Heart left ventricle (tissue), 13 donors: ENCODE results near the gene AKAP13.

Experiments used
- POLR2A ChIP-seq, 2 donors: fragments of 450-650 bp; IDR thresholded peaks; one replicate each; pipeline ENCODE4 v1.6.1; 2017; ENCODE audit warnings: antibody characterized with exemption in 2 of 2, mild to moderate bottlenecking in 2 of 2, moderate library complexity in 2 of 2
- TF ChIP-seq, protein P1 (sequence below), 12 donors: fragments of 200-600 bp; sonication (generic) in 4 of 12; IDR thresholded peaks; one replicate each; pipeline versions ENCODE4 v1.5.0 to v1.8.0; 2018 to 2022; ENCODE audit warnings: antibody characterized with exemption in 12 of 12, mild to moderate bottlenecking in 5 of 12
- donor health status: ischemic (EF 13 %, LVEDD 7.1; RV severe dilation, severe dysfunction).
- donor health status: DM: no; HTN: yes; CAD: no.
- donor health status: DM: no; HTN: no; CAD: no.
- donor health status: ischemic (EF 25% LVEDD 6.9; RV normal size, moderate dysfunction).
- donor health status: ischemic (EF 25% LVEDD 5.7; RV mildly dilated, moderate dysfunction).
- donor health status: ischemic (EF 35%, LVEDD 5.7; RV mildly dilated, moderate dysfunction).
- donor health status: nonischemic (EF 11% LVEDD 7.7; RV severe dilation, severe dysfunction).
- donor health status: DM: yes; HTN: yes; CAD: no.
- donor health status: PGD.
- donor health status: ischemic (EF 29% LVEDD 5.4; RV normal size, mild dysfunction).
- donor health status: nonischemic (EF 23%, LVEDD 6.1; RV moderate dilation, normal function).

GRCh38 chr15:85646538-85647091 is 266.2 kb downstream of the AKAP13 start:
- TF ChIP-seq, protein P1, sequence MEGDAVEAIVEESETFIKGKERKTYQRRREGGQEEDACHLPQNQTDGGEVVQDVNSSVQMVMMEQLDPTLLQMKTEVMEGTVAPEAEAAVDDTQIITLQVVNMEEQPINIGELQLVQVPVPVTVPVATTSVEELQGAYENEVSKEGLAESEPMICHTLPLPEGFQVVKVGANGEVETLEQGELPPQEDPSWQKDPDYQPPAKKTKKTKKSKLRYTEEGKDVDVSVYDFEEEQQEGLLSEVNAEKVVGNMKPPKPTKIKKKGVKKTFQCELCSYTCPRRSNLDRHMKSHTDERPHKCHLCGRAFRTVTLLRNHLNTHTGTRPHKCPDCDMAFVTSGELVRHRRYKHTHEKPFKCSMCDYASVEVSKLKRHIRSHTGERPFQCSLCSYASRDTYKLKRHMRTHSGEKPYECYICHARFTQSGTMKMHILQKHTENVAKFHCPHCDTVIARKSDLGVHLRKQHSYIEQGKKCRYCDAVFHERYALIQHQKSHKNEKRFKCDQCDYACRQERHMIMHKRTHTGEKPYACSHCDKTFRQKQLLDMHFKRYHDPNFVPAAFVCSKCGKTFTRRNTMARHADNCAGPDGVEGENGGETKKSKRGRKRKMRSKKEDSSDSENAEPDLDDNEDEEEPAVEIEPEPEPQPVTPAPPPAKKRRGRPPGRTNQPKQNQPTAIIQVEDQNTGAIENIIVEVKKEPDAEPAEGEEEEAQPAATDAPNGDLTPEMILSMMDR (IDR thresholded peaks at IDR 0.05) = no peak
- TF ChIP-seq POLR2A (IDR thresholded peaks at IDR 0.05) = no peak
